HG03095 (cell line): Measurements from ENCODE around the gene OR5T2.
"Not testable (repeated sequence)": the region's sequence is repeated elsewhere in the genome, so short reads cannot be mapped to it uniquely, and the experiment has no call there.

Source experiments
- ATAC-seq: cut with Tn5 transposase; IDR thresholded peaks from one replicate; pipeline ENCODE4 v1.9.1; 2021; ENCODE audit warnings: moderate library complexity; ENCODE audit not compliant: unreplicated experiment

OR5T2 gene

GRCh38 chr11:56234155-56234554 lies at the start of gene OR5T2:
Gene OR5T2, minus strand, starts transcription at chr11:56234255. Its CDS starts 1,193 bp downstream, at chr11:56233062.
- no peak for ATAC-seq

DNA sequence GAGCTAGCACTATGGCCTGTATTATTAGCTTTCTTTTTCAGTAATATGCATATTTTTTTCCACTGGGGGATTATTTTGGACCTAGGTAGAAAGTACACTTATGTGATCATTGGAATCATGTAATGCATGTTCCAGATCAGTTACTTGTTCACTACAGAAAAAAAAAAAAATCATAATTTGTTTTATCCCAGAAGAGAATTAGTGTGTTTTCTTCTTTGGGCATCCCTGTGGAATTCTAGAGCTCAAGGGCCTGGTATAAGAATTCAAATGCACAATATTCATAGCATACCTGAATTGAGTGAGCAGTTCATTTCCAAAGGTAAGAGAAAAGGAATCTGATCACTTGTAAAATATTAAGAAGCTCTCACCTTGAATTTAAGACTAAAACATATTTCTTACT lies 39.8 kb upstream of the OR5T2 start, which contains the start of gene OR5T1:
Gene OR5T1 (plus strand): TSS at position 301 of the 400 bp plus-strand sequence. CDS start 1,485 bp downstream, outside the sequence.
- no peak for ATAC-seq

GRCh38 chr11:56271092-56271491 lies 37.0 kb upstream of the OR5T2 start:
- ATAC-seq: no peak

DNA sequence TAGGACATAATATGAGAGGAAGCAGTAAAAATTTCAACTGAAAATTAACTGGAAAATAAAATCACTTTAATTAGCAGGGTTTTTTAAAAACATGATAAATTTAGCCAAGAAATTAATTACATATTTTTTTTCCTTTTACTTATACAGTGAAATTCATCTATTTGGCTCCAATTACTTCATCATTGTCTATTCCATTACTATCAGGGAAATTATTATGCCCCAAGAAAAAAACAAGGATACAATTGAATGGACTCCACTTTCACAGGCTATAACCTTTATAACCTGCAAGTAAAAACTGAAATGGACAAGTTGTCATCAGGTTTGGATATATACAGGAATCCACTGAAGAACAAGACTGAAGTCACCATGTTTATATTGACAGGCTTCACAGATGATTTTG lies 17.9 kb upstream of the OR5T2 start, which contains the start of gene OR5T3:
Gene OR5T3 (plus strand): TSS at position 301 of the 400 bp plus-strand sequence. CDS start 0 bp downstream, at position 301.
- no peak for ATAC-seq

- not testable (repeated sequence) for ATAC-seq
Measured at GRCh38 chr11:56219735-56220134, 14.3 kb downstream of the OR5T2 start.

DNA sequence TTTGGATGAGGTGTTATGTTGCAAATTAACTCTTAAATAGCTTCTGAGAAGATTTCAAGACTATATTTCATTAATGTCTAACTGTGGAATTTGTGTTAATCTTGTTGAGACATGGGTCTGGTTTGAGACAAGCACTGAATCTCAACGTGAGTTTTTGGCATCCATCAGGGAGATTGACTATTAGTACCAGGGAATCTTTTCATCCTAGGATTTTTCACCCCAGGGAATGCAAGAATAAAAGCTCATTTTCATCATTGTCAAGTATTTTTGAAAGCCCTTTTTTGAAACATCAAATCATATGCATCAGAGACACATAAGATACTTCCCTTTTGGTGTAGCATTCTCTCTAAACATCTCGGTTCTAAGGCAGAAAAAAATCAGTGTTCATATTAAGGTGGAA lies 19.5 kb downstream of the OR5T2 start:
- ATAC-seq: no peak

- no peak for ATAC-seq
Measured at GRCh38 chr11:56207790-56208189, 26.3 kb downstream of the OR5T2 start.

GRCh38 chr11:56197367-56197766 lies 36.7 kb downstream of the OR5T2 start:
- no peak for ATAC-seq

DNA sequence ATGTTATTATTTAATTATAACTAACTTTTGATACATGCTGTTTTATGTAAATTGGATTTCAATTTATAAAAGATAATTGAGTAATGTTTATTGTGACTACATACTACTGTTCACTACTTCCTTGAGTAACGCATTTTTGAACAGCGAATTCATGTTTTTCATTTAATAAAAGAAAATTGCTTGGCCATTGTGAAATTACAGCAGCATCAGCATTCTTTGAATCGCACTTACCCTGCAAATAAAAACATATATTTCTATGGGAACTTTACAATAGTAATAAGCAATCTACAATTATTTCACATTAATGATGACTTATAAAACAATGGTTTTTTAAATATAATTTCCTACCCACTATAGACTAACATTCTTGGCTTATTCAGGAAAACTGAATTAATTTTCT lies 37.4 kb downstream of the OR5T2 start:
- ATAC-seq: no peak

- no peak for ATAC-seq
Measured at GRCh38 chr11:56188602-56189001, 45.5 kb downstream of the OR5T2 start.

- ATAC-seq: no peak
Measured at GRCh38 chr11:56183459-56183858, 50.6 kb downstream of the OR5T2 start.
